Colonic mucosa (tissue), 4 donors: ENCODE measurements around the gene SHLD1. TPM values are rescaled to one million over a fixed set of nuclear protein-coding genes. Genes with fewer than 3 reads are reported as not detected.
"Not testable (repeated sequence)": the region's sequence is repeated elsewhere in the genome, so short reads cannot be mapped to it uniquely, and the experiment has no call there.

Experiments
- DNase-seq: peaks from one replicate; pipeline ENCODE4 v3.0.0-alpha.2; 2020
- H3K27ac ChIP-seq: fragments of 200-600 bp; one replicate; pipeline ENCODE4 v1.8.0; 2021
- H3K27me3 ChIP-seq: fragments of 200-600 bp; one replicate; pipeline ENCODE4 v1.8.0; 2021
- H3K36me3 ChIP-seq: fragments of 200-600 bp; one replicate; pipeline ENCODE4 v1.8.0; 2021
- H3K4me1 ChIP-seq: fragments of 200-600 bp; one replicate; pipeline ENCODE4 v1.8.0; 2021; ENCODE audit warnings: mild to moderate bottlenecking
- H3K4me3 ChIP-seq: fragments of 200-600 bp; one replicate; pipeline ENCODE4 v1.8.0; 2021
- H3K9ac ChIP-seq, 2 donors: one replicate each; pipeline ENCODE4 v1.7.0; 2013; ENCODE audit warnings: control low read depth in 2 of 2, low read depth in 2 of 2, low read length in 2 of 2
- H3K9me3 ChIP-seq: fragments of 200-600 bp; one replicate; pipeline ENCODE4 v1.8.0; 2021
- CTCF ChIP-seq: fragments of 200-600 bp; IDR thresholded peaks from one replicate; pipeline ENCODE4 v1.8.0; 2022; ENCODE audit warnings: antibody characterized with exemption, mild to moderate bottlenecking
- intact Hi-C: fragments of 100-400 bp; cut with DNase I; formaldehyde crosslinking; loops from one replicate; pipeline ENCODE4 v1.14.1; 2022
- total RNA-seq, 2 donors: library from RNA; stranded (reverse); fragmentation: NEBNext Ultra II Directional in 1 of 2; extraction: Animal tissue kit (Norgen Biotek cat#: 25700) in 1 of 2; gene quantifications; one replicate each; pipeline ENCODE4 v1.2.1, GENCODE V29; 2021
- donor health status: healthy.
- donor health status: DM: no; HTN: no; CAD: no.
- donor health status: DM: no; HTN: no; CAD: no.

SHLD1 gene
- total RNA-seq, 2 donors from 2014 or later: 4.0 to 9.1 TPM

- H3K4me3 ChIP-seq: no peak overlapping the region
- H3K4me1 ChIP-seq: peaks cover 16% of the 10 kb centered on the region
- no peak overlapping the region for H3K9ac ChIP-seq
- no peaks in the 10 kb centered on the region for H3K27me3 ChIP-seq
- no peak overlapping the region for H3K27ac ChIP-seq
- H3K9me3 ChIP-seq: no peaks in the 10 kb centered on the region
- no peak for TF ChIP-seq CTCF
- intact Hi-C loops: no loop called here
- H3K36me3 ChIP-seq: no peaks in the 10 kb centered on the region
- no peak for DNase-seq
Measured at GRCh38 chr20:5741089-5741488, 9.1 kb upstream of the SHLD1 start.

- TF ChIP-seq CTCF: no peak
- Histone ChIP-seq H3K4me1 (peaks cover 9% of the 10 kb centered on the region), H3K9ac (no peak overlapping the region), H3K4me3 (no peak overlapping the region), H3K9me3 (no peaks in the 10 kb centered on the region), H3K36me3 (no peaks in the 10 kb centered on the region), H3K27me3 (no peaks in the 10 kb centered on the region), H3K27ac (no peak overlapping the region)
- DNase-seq: no peak
- intact Hi-C loops: no loop called here
Measured at GRCh38 chr20:5742041-5742440, 8.2 kb upstream of the SHLD1 start.

- intact Hi-C loops: no loop called here
- H3K9me3 ChIP-seq: no peaks in the 10 kb centered on the region
- no peak for DNase-seq
- H3K27me3 ChIP-seq: no peaks in the 10 kb centered on the region
- H3K4me3 ChIP-seq: no peak overlapping the region
- no peak for TF ChIP-seq CTCF
- H3K9ac ChIP-seq: no peak overlapping the region
- no peaks in the 10 kb centered on the region for H3K4me1 ChIP-seq
- H3K36me3 ChIP-seq: no peaks in the 10 kb centered on the region
- H3K27ac ChIP-seq: no peak overlapping the region
Measured at GRCh38 chr20:5745416-5746030, 4.7 kb upstream of the SHLD1 start.

- no peaks in the 10 kb centered on the region for H3K36me3 ChIP-seq
- no peaks in the 10 kb centered on the region for H3K27me3 ChIP-seq
- H3K9me3 ChIP-seq: no peaks in the 10 kb centered on the region
- DNase-seq: no peak
- H3K27ac ChIP-seq: no peak overlapping the region
- H3K9ac ChIP-seq: no peak overlapping the region
- intact Hi-C loops: no loop called here
- no peak overlapping the region for H3K4me3 ChIP-seq
- H3K4me1 ChIP-seq: no peaks in the 10 kb centered on the region
- TF ChIP-seq CTCF: no peak
Measured at GRCh38 chr20:5746064-5746463, 4.1 kb upstream of the SHLD1 start.

- peak; percentile 71 for DNase-seq
- H3K27ac ChIP-seq: peak overlapping the region; percentile 51
Measured at GRCh38 chr20:5748246-5748645, 2.0 kb upstream of the SHLD1 start.

GRCh38 chr20:5749512-5749951 lies 669 bp upstream of the SHLD1 start:
- intact Hi-C loops, H3K4me3 ChIP-seq, DNase-seq, H3K4me1 ChIP-seq, H3K27me3 ChIP-seq, H3K36me3 ChIP-seq, H3K9ac ChIP-seq, H3K9me3 ChIP-seq: not testable (repeated sequence)
- peak overlapping the region; percentile 56 for H3K27ac ChIP-seq

More at GRCh38 chr20:5748246-5748645, 2.0 kb upstream of the SHLD1 start:
- Histone ChIP-seq H3K36me3 (no peaks in the 10 kb centered on the region), H3K9ac (no peak overlapping the region), H3K4me3 (no peak overlapping the region), H3K27me3 (no peaks in the 10 kb centered on the region), H3K4me1 (no peaks in the 10 kb centered on the region), H3K9me3 (no peaks in the 10 kb centered on the region)
- no peak for TF ChIP-seq CTCF
- intact Hi-C loops: no loop called here
